Small intestine (tissue), 7 donors: ENCODE data around the gene RBBP8. TPM values are rescaled to one million over a fixed set of nuclear protein-coding genes. Genes with fewer than 3 reads are reported as not detected.

Experiments used
- DNase-seq, 2 donors: peaks; one replicate each; pipeline versions ENCODE4 v3.0.0 to v3.0.0-alpha.2; 2013
- FAIRE-seq: peaks from 2 replicates; lab custom pipeline; 2012; peaks lifted over from hg19 to GRCh38; lab: Jason Lieb, UNC
- H3K27ac ChIP-seq, 3 donors: one replicate each; pipeline ENCODE4 v1.5.1; 2013; ENCODE audit warnings: low read length in 2 of 3, mild to moderate bottlenecking in 2 of 3, control low read depth in 1 of 3, inconsistent platforms in 1 of 3, low read depth in 1 of 3, moderate library complexity in 1 of 3
- H3K27me3 ChIP-seq, 3 donors: one replicate each; pipeline ENCODE4 v1.6.1; 2013; ENCODE audit warnings: low read length in 3 of 3, inconsistent platforms in 1 of 3; ENCODE audit not compliant: control insufficient read depth in 3 of 3, insufficient read depth in 3 of 3
- H3K36me3 ChIP-seq, 3 donors: one replicate each; pipeline ENCODE4 v1.6.1; 2013; ENCODE audit warnings: low read length in 3 of 3, inconsistent platforms in 1 of 3, low read depth in 1 of 3, mild to moderate bottlenecking in 1 of 3, moderate library complexity in 1 of 3; ENCODE audit not compliant: control insufficient read depth in 3 of 3, insufficient read depth in 2 of 3
- H3K4me1 ChIP-seq, 3 donors: one replicate each; pipeline ENCODE4 v1.6.1; 2013; ENCODE audit warnings: low read length in 2 of 3, inconsistent platforms in 1 of 3, low read depth in 1 of 3, mild to moderate bottlenecking in 1 of 3, moderate library complexity in 1 of 3; ENCODE audit not compliant: control insufficient read depth in 3 of 3, insufficient read depth in 2 of 3
- H3K4me3 ChIP-seq, 3 donors: one replicate each; pipeline ENCODE4 v1.5.1; 2013; ENCODE audit warnings: low read length in 3 of 3, control low read depth in 1 of 3, inconsistent platforms in 1 of 3, low read depth in 1 of 3, mild to moderate bottlenecking in 1 of 3, moderate library complexity in 1 of 3
- H3K9me3 ChIP-seq, 2 donors: one replicate each; pipeline ENCODE4 v1.6.1; 2013; ENCODE audit warnings: low read depth in 1 of 2, low read length in 1 of 2; ENCODE audit not compliant: control insufficient read depth in 2 of 2, insufficient read depth in 1 of 2
- WGBS, 3 donors: extraction: QIAGEN DNeasy Blood & Tissue Kit; methylation state at CpG; one replicate each; pipeline ENCODE4 v1.1.7; 2013; 5-methylcytosine and 5-hydroxymethylcytosine counted together
- polyA plus RNA-seq, 4 donors: library from polyadenylated mRNA; stranded (reverse) in 3 of 4; unstranded in 1 of 4; fragments of 200-250 nt in 3 of 4; fragments of 120-200 nt in 1 of 4; gene quantifications; one replicate each; pipeline versions ENCODE4 v1.2.1 to v1.2.3, GENCODE V29; 2013
- donor health status: healthy with polysubstance abuse.
- donor health status: control.
- donor health status: control.
- donor health status: Bipolar disorder and iron deficiency.
- donor health status: healthy.

The RBBP8 gene
- polyA plus RNA-seq, 4 donors, result 14.0 to 38.4 (median 32.9) TPM

DNA sequence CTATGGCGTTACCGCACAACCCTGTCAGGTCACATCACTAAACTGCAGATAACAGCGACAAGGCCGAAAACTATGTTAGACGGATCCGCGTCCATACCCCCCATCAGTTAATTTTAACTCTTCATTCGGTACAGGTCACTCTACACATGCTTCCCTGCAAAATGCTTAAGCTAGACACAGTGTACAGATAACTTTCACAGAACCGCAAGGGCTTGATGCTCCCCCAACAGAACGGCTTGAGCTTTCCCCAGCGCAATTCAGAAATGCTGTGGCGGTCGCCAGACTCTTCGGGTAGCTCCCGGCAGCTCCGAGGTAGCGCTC, 283 bp upstream of the RBBP8 start:
- Histone ChIP-seq H3K4me1 (peaks cover 0 to 6% (median 0%) of the 10 kb centered on the region in 3 donors), H3K36me3 (peaks cover 0 to 7% (median 0%) of the 10 kb centered on the region in 3 donors), H3K4me3 (peak overlapping the region; percentile 60 to 98 (median 72)), H3K27me3 (no peaks in the 10 kb centered on the region), H3K27ac (peak overlapping the region; percentile 92 to 99 (median 96)), H3K9me3 (no peaks in the 10 kb centered on the region)
- FAIRE-seq, result no peak
- WGBS, 3 donors, result 1 to 2% (median 2%) methylated on average over 16 to 17 of the region's 17 CpGs
- no peak for DNase-seq

DNA sequence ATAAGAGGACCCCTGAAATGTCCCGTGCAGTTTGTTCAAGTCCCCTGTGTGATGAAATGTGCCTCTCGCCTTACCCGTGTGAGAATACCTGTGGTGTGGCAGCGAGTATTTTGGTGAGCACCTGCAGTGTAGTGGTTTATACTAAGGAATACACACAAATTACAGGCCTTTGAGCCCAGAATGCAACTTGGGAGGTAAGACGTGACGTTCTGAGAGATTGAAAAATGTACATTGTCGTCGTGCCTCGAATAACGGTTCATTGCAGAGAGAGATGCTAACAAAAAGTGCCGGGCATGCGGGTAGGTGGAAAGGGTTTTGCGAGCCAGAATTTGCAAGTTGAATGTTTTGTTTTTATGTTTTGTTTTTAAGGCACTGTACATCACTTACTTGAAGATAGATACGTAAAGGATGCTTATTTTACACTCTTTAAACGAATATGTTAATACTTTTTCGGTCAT, 867 bp downstream of the RBBP8 start:
- no peaks in the 10 kb centered on the region for H3K27me3 ChIP-seq
- H3K27ac ChIP-seq, result peak overlapping the region; percentile 92 to 99 (median 96)
- 9 to 11% (median 10%) methylated on average over 16 of the region's 16 CpGs for WGBS, 3 donors
- DNase-seq (no peak), FAIRE-seq (no peak)
- no peaks in the 10 kb centered on the region for H3K9me3 ChIP-seq
- H3K4me1 ChIP-seq, result peaks cover 0 to 6% (median 0%) of the 10 kb centered on the region in 3 donors
- H3K4me3 ChIP-seq, result peak overlapping the region; percentile 60 to 98 (median 72)
- H3K36me3 ChIP-seq, result peaks cover 0 to 12% (median 0%) of the 10 kb centered on the region in 3 donors

DNA sequence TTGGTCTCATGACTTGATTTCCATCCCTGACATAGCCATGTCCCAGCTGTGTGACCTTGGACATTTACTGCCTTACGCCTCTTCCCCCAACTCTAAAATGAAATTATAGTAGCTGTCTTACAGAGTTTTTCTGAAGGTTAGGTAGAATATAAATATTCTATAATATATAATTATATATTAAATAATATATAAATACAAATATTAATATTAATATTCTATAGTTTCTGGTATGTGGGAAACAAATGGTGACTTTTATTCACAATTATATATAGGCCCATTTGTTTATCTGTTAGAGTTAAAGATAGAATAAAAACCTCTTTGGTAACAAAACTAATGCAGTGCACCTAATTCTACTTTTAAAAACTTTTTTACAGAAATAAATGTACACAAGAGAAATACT, 1.7 kb downstream of the RBBP8 start:
- H3K27me3 ChIP-seq, result no peaks in the 10 kb centered on the region
- DNase-seq (no peak), FAIRE-seq (no peak)
- H3K4me3 ChIP-seq, result no peak overlapping the region
- H3K4me1 ChIP-seq, result peaks cover 0 to 4% (median 0%) of the 10 kb centered on the region in 3 donors
- H3K27ac ChIP-seq, result no peak overlapping the region
- H3K9me3 ChIP-seq, result no peaks in the 10 kb centered on the region
- peaks cover 0 to 12% (median 0%) of the 10 kb centered on the region in 3 donors for H3K36me3 ChIP-seq
- 74 to 97% (median 88%) methylated on average over 1 of the region's 1 CpG for WGBS, 3 donors

DNA sequence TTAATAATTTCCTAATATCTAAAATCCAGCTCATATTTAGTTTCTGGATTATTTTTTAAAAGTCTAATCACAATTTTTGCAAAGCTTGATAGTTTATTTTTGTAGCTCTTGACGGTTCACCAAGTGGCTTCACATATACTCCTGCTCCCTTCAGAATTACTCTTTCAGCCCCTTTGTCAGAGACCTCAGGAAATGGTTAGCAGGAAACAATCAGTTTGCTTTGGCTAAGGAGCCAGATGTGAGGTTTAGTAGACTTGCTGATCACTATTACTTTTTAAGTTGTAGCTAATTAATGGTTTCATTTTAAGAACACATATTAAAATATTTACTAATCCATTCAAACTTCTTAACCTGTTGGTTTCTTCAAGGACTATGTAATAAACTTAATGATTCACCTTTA, 2.3 kb downstream of the RBBP8 start:
- peaks cover 0 to 12% (median 0%) of the 10 kb centered on the region in 3 donors for H3K36me3 ChIP-seq
- H3K9me3 ChIP-seq, result no peaks in the 10 kb centered on the region
- H3K4me3 ChIP-seq, result no peak overlapping the region
- peaks cover 0 to 4% (median 0%) of the 10 kb centered on the region in 3 donors for H3K4me1 ChIP-seq
- DNase-seq (no peak), FAIRE-seq (no peak)
- no peak overlapping the region for H3K27ac ChIP-seq
- WGBS, 3 donors, result 55 to 81% (median 61%) methylated on average over 1 of the region's 1 CpG
- H3K27me3 ChIP-seq, result no peaks in the 10 kb centered on the region

DNA sequence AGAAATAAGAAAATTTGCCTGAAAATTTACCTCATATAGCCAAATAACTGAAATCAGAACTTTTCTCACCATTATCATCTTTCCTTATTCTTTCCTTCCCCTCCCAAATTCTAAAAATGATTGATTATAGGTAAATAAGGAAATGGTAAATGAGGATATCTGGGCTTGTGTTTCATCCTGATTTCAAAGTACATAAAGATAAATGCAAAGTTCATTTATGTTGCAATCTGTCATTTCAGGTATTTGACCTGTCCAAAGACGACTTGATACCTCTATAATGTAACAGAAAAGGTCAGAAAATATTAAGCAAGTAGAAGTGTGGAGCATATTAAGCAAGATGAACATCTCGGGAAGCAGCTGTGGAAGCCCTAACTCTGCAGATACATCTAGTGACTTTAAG, 3.4 kb downstream of the RBBP8 start:
- Histone ChIP-seq H3K36me3 (peaks cover 0 to 15% (median 0%) of the 10 kb centered on the region in 3 donors), H3K9me3 (no peaks in the 10 kb centered on the region), H3K4me1 (peaks cover 0 to 4% (median 0%) of the 10 kb centered on the region in 3 donors), H3K4me3 (no peak overlapping the region), H3K27ac (no peak overlapping the region), H3K27me3 (no peaks in the 10 kb centered on the region)
- FAIRE-seq, result no peak
- WGBS, 3 donors, result 56 to 82% (median 70%) methylated on average over 2 of the region's 2 CpGs
- DNase-seq, result no peak

DNA sequence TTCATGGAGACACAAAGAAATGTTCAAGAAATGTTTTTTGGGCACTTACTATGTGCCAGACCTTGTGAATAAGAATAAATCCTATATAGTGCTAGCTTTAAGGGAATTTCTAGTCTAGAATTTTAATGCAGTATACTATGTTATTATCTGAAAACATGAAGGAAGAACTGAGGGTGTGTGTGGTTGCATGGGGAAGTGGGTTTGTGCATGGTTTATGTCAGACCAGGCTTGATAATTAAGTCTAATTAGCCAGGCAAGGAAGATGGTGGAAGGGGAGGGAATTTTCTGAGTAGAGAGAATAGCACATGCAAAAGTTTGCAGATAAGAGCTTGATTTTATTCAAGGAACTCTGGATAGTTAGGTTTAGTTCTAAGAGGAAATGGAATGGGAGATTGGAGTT, 6.5 kb downstream of the RBBP8 start:
- Histone ChIP-seq H3K9me3 (no peaks in the 10 kb centered on the region), H3K4me3 (no peak overlapping the region), H3K36me3 (peaks cover 0 to 19% (median 0%) of the 10 kb centered on the region in 3 donors), H3K27ac (no peak overlapping the region), H3K4me1 (no peaks in the 10 kb centered on the region), H3K27me3 (no peaks in the 10 kb centered on the region)
- FAIRE-seq, result no peak
- DNase-seq, result no peak

DNA sequence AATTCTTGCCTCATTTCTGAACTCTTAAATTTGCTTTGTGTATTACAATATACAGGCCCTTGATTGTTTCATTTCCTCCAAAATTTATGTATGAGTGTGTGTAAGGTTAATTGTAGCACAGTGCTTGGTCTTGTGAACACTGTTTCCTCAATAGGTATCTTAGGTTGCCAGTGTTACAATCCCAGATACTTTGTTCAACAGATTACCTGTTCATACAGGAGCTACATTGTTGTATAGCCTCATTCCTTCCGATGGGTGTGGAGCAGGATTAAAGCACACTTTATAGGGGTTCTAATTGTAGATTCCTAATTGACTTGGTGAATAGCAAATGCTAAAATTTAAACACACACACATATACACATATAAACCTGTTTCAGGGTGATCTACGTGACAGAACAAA, 10.7 kb downstream of the RBBP8 start:
- no peaks in the 10 kb centered on the region for H3K27me3 ChIP-seq
- 84 to 87% (median 85%) methylated on average over 2 of the region's 2 CpGs for WGBS, 3 donors
- no peak overlapping the region for H3K4me3 ChIP-seq
- H3K27ac ChIP-seq, result no peak overlapping the region
- H3K36me3 ChIP-seq, result peaks cover 0 to 10% (median 0%) of the 10 kb centered on the region in 3 donors
- no peak for DNase-seq
- no peaks in the 10 kb centered on the region for H3K9me3 ChIP-seq
- no peaks in the 10 kb centered on the region for H3K4me1 ChIP-seq
- FAIRE-seq, result no peak

DNA sequence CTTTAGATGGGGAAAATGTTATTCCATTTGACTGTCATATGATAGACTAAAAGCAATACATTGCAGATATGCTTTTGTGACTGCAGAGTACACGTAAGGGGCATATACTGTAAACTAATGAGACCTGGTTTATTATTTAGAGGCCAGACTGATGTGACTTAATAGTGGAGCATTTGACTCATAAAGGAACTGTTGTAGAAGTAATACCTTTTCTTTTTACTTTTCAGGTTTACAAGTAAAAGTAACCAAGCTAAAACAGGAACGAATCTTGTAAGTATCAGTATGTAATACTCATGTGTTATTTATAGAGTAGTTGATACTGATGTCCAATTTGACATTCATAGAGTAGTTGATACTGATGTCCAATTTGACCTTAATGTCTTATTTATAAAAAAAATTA, 13.1 kb downstream of the RBBP8 start:
- FAIRE-seq (no peak), DNase-seq (no peak)
- Histone ChIP-seq H3K4me3 (no peak overlapping the region), H3K36me3 (peaks cover 0 to 11% (median 0%) of the 10 kb centered on the region in 3 donors), H3K27me3 (no peaks in the 10 kb centered on the region), H3K27ac (no peak overlapping the region), H3K4me1 (peaks cover 0 to 3% (median 0%) of the 10 kb centered on the region in 3 donors), H3K9me3 (no peaks in the 10 kb centered on the region)
- 80 to 90% (median 84%) methylated on average over 2 of the region's 2 CpGs for WGBS, 3 donors

DNA sequence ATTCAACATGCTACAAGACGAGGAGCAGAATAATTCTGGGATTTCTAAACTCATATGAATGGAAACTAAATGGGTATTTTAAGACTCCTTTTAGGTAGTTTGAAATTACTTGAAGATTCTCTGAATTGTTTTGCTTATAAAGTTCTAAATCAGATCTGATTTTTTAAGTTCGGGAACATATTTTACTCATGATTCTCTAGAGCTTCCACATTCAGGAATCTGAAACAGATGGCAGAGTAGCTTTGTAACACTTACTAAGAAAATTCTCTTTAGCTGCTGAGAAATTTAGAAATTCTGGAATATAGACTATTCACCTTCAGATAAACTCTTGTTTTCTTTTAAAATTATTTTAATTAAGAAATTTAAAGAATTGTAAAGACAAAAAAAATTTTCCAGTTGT, 13.7 kb downstream of the RBBP8 start:
- peaks cover 0 to 3% (median 0%) of the 10 kb centered on the region in 3 donors for H3K4me1 ChIP-seq
- no peak for DNase-seq
- FAIRE-seq, result no peak
- no peaks in the 10 kb centered on the region for H3K27me3 ChIP-seq
- H3K36me3 ChIP-seq, result peaks cover 0 to 11% (median 0%) of the 10 kb centered on the region in 3 donors
- no peaks in the 10 kb centered on the region for H3K9me3 ChIP-seq
- no peak overlapping the region for H3K27ac ChIP-seq
- WGBS, 3 donors, result 48 to 74% (median 51%) methylated on average over 2 of the region's 2 CpGs
- H3K4me3 ChIP-seq, result no peak overlapping the region
